HG02970 (cell line): ENCODE results near the gene CLDN11.

Source experiments
- ATAC-seq: cut with Tn5 transposase; IDR thresholded peaks from one replicate; pipeline ENCODE4 v1.9.1; 2021; ENCODE audit warnings: mild to moderate bottlenecking, moderate library complexity, moderate number of reproducible peaks; ENCODE audit not compliant: unreplicated experiment, low FRiP score

CLDN11 gene

GRCh38 chr3:170467571-170468147, 49.0 kb downstream of the CLDN11 start:
- ATAC-seq = no peak

- no peak for ATAC-seq
These were observed 50.7 kb downstream of the CLDN11 start for GRCh38 chr3:170469151-170470062.

GRCh38 chr3:170470063-170471016, 51.7 kb downstream of the CLDN11 start:
- no peak for ATAC-seq

GRCh38 chr3:170471149-170471548, 52.5 kb downstream of the CLDN11 start:
- ATAC-seq = no peak

GRCh38 chr3:170473358-170473757, 54.7 kb downstream of the CLDN11 start:
- no peak for ATAC-seq

- ATAC-seq = no peak
These were observed 56.5 kb downstream of the CLDN11 start for GRCh38 chr3:170475092-170475685.

GRCh38 chr3:170476291-170476690, 57.6 kb downstream of the CLDN11 start:
- no peak for ATAC-seq

- no peak for ATAC-seq
These were observed 58.7 kb downstream of the CLDN11 start for GRCh38 chr3:170477395-170477794.

- ATAC-seq = no peak
These were observed 61.4 kb downstream of the CLDN11 start for GRCh38 chr3:170480111-170480510.

- ATAC-seq = no peak
These were observed 63.5 kb downstream of the CLDN11 start for GRCh38 chr3:170482199-170482598.

GRCh38 chr3:170483485-170484262, 65.0 kb downstream of the CLDN11 start:
- no peak for ATAC-seq
